Calu3 (cell line): Measurements from ENCODE around the gene EXD2. TPM values are rescaled to one million over a fixed set of nuclear protein-coding genes. Genes with fewer than 3 reads are reported as not detected.

Experiments
- BruUV-seq: library from RNA; stranded (reverse); fragments of 400-500 nt; replicated peaks from 2 replicates; lab custom pipeline; 2021; lab: Mats Ljungman, UMichigan
- CTCF ChIA-PET: fragments of 300-600 bp; sonication (Branson Sonifier 250); formaldehyde crosslinking; loops from one replicate; lab custom pipeline; 2022; ENCODE audit warnings: antibody characterized with exemption; lab: Charles Lee
- DNase-seq: peaks from one replicate; pipeline ENCODE4 v3.0.0; 2022
- H3K27ac Mint-ChIP-seq: one replicate; pipeline ENCODE4 v1.8.0; 2022; ENCODE audit warnings: mixed read lengths; ENCODE audit not compliant: unreplicated experiment
- H3K27me3 Mint-ChIP-seq: one replicate; pipeline ENCODE4 v1.8.0; 2022; ENCODE audit warnings: mixed read lengths; ENCODE audit not compliant: unreplicated experiment
- H3K36me3 Mint-ChIP-seq: one replicate; pipeline ENCODE4 v1.8.0; 2022; ENCODE audit warnings: mild to moderate bottlenecking, moderate library complexity, mixed read lengths; ENCODE audit not compliant: insufficient read depth, unreplicated experiment
- H3K4me1 Mint-ChIP-seq: one replicate; pipeline ENCODE4 v1.8.0; 2022; ENCODE audit warnings: mild to moderate bottlenecking, low read depth, mixed read lengths; ENCODE audit not compliant: unreplicated experiment
- H3K4me3 Mint-ChIP-seq: one replicate; pipeline ENCODE4 v1.8.0; 2022; ENCODE audit warnings: mild to moderate bottlenecking, low read depth, moderate library complexity, mixed read lengths; ENCODE audit not compliant: unreplicated experiment
- H3K9me3 Mint-ChIP-seq: one replicate; pipeline ENCODE4 v1.8.0; 2022; ENCODE audit warnings: low read depth, mixed read lengths; ENCODE audit not compliant: unreplicated experiment
- intact Hi-C: fragments of 100-400 bp; cut with micrococcal nuclease; formaldehyde crosslinking; loops from one replicate; pipeline ENCODE4 v1.10.0; 2022; ENCODE audit not compliant: unreplicated experiment
- total RNA-seq: library from RNA; stranded (reverse); gene quantifications from 2 replicates; pipeline ENCODE4 v1.2.3, GENCODE V29; 2022
- TF ChIP-seq, protein P1 (sequence below): fragments of 200-600 bp; IDR thresholded peaks from one replicate; pipeline ENCODE4 v1.8.0; 2022; ENCODE audit warnings: antibody characterized with exemption; ENCODE audit not compliant: unreplicated experiment

EXD2 gene
- total RNA-seq, 1 experiment from 2014 or later = 13.1 TPM

DNA sequence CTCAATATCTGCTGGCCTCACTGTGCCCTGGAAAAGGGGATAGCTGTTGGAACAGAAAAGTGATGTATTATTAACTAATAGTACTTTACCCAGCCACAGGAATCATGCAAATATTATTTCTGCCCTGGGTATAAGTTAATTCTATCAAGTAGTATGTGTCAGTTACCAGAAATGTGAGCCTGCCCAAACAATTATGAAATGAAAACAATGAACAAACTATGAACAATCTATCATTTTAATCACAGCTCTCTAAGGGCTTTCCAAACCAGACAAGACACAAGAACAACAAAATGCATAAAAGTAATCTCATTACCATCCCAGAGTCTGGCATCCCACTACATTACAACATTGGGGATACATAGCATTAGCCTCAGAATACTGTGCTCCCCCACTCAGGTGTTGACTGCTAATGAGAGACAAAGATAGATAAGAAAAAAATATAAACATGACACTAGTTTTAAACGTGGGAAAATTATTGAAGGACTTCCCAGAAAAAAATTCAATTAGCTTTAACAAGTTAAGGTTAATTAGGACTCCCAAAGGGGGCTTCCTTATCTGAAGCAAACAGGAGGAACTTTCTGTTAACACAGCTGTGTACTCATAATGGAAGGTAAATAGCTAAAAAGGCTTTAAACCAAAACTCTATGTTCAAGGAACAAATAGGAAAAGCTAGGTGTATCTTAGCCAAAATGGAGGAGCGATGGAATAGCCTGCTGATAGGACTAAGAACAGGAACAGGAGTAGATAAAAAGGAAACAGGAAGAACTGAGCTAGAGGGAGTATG lies 41.6 kb upstream of the EXD2 start:
- H3K4me1 Mint-ChIP-seq = peaks cover 23% of the 10 kb centered on the region
- intact Hi-C loops = no loop called here
- no peak overlapping the region for H3K27ac Mint-ChIP-seq
- CTCF ChIA-PET = interaction anchor here (0.6 kb wide), 1 partner anchor 48 kb away, joined by 7 read pairs; no protein-coding TSS in a partner anchor
- H3K4me3 Mint-ChIP-seq = peak overlapping the region; percentile 10
- BruUV-seq = no TSS peak
- no peak for DNase-seq
- H3K27me3 Mint-ChIP-seq = no peaks in the 10 kb centered on the region
- no peaks in the 10 kb centered on the region for H3K9me3 Mint-ChIP-seq
- TF ChIP-seq, protein P1, sequence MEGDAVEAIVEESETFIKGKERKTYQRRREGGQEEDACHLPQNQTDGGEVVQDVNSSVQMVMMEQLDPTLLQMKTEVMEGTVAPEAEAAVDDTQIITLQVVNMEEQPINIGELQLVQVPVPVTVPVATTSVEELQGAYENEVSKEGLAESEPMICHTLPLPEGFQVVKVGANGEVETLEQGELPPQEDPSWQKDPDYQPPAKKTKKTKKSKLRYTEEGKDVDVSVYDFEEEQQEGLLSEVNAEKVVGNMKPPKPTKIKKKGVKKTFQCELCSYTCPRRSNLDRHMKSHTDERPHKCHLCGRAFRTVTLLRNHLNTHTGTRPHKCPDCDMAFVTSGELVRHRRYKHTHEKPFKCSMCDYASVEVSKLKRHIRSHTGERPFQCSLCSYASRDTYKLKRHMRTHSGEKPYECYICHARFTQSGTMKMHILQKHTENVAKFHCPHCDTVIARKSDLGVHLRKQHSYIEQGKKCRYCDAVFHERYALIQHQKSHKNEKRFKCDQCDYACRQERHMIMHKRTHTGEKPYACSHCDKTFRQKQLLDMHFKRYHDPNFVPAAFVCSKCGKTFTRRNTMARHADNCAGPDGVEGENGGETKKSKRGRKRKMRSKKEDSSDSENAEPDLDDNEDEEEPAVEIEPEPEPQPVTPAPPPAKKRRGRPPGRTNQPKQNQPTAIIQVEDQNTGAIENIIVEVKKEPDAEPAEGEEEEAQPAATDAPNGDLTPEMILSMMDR = no peak
- H3K36me3 Mint-ChIP-seq = peaks cover 47% of the 10 kb centered on the region

DNA sequence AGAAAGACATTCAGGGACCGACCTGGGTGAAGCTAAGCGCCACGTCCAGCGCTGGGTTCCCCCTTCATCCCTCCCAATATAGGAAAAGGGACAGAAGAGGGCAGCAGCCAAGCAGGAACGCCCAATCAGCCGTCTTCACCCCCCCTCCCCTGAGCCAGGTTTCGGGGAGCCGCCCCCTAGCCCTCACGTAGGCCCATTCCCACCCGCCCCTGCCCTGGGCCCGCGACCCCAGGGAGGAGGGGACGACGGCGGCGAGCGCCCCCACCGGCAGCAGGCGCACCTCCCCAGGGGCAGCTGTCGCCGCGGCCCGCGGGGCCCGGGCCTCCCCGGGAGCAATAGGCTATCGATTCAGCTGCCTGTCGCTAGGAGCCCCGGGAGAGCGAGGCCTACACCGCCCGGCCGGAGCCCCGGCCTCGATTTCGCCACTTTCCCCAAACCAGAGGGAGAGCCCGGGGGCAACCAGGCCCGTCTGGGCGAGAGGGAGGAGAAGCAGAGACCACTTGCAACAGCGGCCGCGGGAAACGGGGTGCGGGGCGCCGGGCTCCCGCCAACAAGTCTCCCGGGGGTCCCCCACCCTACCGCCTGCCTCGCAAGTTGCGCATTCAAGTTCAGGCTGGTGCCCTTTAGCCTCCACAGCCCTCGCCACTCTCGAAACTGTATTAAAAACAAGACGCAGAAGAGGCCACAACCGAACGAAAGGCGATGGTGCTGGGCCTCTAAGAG lies 39.7 kb upstream of the EXD2 start:
- Mint-ChIP-seq H3K27me3 (no peaks in the 10 kb centered on the region), H3K36me3 (peaks cover 47% of the 10 kb centered on the region), H3K4me3 (peak overlapping the region; percentile 83), H3K9me3 (no peaks in the 10 kb centered on the region), H3K4me1 (peaks cover 23% of the 10 kb centered on the region), H3K27ac (no peak overlapping the region)
- CTCF ChIA-PET = interaction anchor here (0.5 to 1.7 kb wide), 5 partner anchors 19 to 290 kb away, joined by 4 to 8 read pairs (median 6); partner anchors contain the start of gene EXD2
- peak; percentile 81 for DNase-seq
- TF ChIP-seq, protein P1 = peak; percentile 67
- intact Hi-C loops = no loop called here
- no TSS peak for BruUV-seq

DNA sequence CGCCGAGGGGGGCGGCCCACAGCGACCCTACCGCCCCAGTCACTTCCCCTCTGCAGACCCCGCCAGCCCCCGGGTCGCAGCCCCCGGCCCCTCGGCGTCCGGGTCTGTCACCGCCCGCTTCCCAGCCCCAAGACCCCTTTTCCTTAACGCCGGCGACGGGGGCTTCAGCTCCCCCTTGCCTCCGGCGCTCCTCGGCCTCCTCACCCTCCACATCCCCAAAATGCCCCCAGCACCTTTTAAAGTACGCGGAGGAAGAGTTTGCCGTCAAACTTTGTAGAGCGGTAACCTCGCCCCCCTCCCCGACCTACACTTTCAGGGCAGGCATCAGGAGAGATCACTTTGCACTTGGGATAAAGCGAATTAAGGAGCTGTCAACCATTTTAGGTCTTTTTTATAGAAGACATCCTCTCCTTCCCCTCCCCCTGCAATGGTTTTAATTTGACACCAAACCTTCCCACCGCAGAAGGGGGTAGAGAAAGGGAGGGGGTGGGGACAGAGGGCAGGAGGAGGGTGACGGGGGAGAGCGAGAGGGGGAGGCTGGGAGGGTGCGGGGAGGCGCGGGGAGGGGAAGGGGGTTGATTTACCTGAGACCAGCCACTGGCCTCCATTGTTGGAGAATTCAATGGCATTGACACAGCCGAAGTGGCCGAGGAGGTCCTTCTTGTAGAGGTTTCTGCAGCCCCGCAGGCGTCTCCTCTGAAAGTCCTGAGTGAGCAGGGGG lies 39.0 kb upstream of the EXD2 start:
- DNase-seq = no peak
- BruUV-seq = no TSS peak
- CTCF ChIA-PET = interaction anchor here (1.3 to 1.7 kb wide), 2 partner anchors 19 to 22 kb away, joined by 5 to 6 read pairs; no protein-coding TSS in a partner anchor
- TF ChIP-seq, protein P1 = no peak
- H3K4me1 Mint-ChIP-seq = peaks cover 23% of the 10 kb centered on the region
- no peaks in the 10 kb centered on the region for H3K9me3 Mint-ChIP-seq
- intact Hi-C loops = no loop called here
- H3K36me3 Mint-ChIP-seq = peaks cover 47% of the 10 kb centered on the region
- no peaks in the 10 kb centered on the region for H3K27me3 Mint-ChIP-seq
- no peak overlapping the region for H3K27ac Mint-ChIP-seq
- peak overlapping the region; percentile 83 for H3K4me3 Mint-ChIP-seq

DNA sequence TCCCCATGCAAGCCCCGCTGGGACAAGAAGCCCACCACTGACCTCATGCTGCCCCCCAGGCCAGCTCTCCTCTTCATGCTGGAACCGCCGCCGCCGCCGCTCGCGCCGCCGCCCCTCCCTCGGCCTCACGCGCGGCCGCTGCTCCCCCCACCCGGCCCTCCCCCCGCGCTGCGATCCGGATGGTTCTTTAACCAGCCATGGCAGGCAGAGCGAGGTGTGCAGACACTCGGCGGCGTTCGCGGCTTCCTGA lies 38.5 kb upstream of the EXD2 start, which contains the start of gene DCAF5:
Gene DCAF5, minus strand, starts transcription at position 218 of the 250 bp plus-strand sequence. Its CDS starts 141 bp downstream, at position 77.
- Mint-ChIP-seq H3K27ac (peak within 1 kb of the TSS; percentile 56), H3K4me1 (peaks cover 23% of the 10 kb centered on the region), H3K36me3 (peaks cover 47% of the 10 kb centered on the region), H3K4me3 (peak within 1 kb of the TSS; percentile 83), H3K27me3 (no peaks in the 10 kb centered on the region), H3K9me3 (no peaks in the 10 kb centered on the region)
- TF ChIP-seq, protein P1 = no peak
- no peak for DNase-seq
- intact Hi-C loops = no loop called here
- BruUV-seq = no TSS peak
- CTCF ChIA-PET = interaction anchor here (0.7 kb wide), 1 partner anchor 333 kb away, joined by 6 read pairs; no protein-coding TSS in a partner anchor
